ENCODE data around the gene STEAP3.

STEAP3 gene

GRCh38 chr2:119248311-119248710, 24.7 kb downstream of the STEAP3 start:
- no peak for DNase-seq (ENCODE audit: low spot score)

DNA sequence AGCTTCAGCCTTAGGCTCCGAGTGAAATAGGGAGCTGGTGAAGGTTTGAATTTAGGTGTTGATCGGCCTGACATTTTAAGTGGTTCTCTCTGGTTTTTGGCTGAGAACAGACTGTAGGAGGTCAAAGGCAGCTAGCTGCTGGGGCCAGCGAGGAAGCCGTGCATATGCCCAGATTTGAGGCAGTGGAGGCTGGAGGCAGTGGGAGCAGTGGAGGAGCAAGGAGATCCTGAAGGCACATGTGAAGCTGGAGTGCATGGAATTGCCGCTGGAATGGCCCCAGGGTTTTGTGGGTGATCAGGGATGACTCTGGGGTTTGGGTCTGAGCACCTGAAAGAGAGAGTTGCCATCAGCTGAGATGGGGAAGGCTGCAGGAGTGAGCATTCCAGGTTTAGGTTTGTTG, 25.1 kb downstream of the STEAP3 start:
- DNase-seq (ENCODE audit: low spot score) = no peak

DNA sequence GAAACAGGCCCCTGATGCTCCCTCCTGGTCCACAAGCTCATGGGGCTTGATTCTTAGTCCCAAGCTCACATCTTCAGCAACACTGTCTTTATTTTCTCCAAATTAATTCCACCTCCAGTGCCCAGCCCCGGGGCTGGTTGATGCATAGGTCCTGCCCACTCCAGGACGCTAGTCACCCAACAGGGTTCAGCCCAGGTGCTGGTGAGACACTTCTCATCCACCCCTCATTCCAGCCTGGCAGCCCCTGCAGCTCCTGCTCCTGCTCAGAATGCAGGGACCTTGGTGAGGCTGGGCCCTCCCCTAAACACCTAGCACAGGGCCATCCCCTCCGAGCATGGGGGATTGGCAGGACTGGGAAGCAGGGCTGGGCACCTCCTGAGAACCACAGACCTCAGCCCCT, 25.7 kb downstream of the STEAP3 start:
- no peak for DNase-seq (ENCODE audit: low spot score)

DNA sequence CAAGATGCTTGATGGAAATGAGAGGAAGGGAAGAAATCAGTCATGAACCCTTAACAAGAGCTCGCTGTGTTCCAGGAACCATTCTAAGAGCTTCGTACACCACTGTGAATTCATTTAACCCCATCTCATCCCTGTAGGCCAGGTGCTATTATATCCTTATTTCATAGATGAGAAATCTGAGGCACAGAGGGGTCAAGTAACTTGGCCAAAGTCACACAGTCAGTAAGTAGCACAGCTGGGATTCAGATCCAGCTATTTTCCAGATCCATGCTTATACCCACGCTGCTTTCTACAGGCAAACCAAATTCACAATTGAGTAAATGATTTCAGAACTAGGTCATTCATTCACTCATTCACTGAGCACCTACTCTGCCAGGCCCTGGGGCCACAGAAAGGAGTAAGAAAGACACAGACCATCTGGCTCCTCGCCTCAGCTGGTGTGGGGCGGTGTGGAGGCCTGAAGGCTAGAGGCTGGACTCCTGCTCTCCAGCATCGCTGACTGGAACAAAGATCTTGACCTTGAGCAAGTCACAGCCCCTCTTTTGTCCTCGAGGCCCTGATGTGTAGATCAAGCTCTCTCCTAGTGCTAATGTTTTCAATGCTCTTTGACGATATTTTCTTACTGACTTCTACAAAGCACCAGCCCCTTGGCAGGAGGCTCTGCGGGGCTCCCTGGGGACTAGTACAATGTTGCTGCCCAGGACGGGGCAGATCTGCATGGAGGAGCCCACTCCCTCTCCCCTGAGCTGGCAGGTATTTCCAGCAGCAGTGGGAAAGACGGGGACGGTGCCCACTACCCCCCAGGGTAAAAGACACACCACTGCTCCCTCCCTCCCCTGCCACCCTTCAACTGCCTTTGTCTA, 26.5 kb downstream of the STEAP3 start:
- DNase-seq (ENCODE audit: low spot score) = no peak

DNA sequence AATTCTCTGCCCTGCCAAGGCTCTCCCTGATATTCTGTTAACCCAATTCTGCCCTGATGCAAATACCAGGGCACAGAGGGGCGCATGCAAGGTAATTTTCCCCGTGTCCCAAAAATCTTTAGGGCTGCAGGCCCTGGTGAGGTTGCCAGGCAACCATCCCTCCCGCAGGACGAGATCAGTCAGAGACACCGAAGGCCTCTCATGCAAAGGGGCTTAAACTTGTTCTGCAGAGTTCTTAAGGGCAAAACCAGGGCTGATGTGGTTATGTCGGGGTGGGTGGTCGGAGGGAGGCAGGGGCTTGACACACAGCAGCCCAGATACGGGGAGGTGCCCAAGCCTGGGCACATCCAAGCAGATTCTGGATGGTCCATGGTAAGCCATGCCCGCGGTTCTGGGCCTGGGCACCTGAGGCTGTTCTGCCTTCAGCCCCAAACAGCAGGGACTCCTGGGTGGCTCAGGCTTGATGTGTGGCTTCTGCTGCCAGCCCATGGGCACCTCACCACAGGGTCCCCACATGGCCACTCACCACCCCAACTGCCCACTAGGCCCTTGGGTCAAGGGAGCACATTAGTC, 27.2 kb downstream of the STEAP3 start:
- DNase-seq (ENCODE audit: low spot score) = no peak

- DNase-seq (ENCODE audit: low spot score) = no peak
Observed at GRCh38 chr2:119251652-119252051, 28.0 kb downstream of the STEAP3 start.

DNA sequence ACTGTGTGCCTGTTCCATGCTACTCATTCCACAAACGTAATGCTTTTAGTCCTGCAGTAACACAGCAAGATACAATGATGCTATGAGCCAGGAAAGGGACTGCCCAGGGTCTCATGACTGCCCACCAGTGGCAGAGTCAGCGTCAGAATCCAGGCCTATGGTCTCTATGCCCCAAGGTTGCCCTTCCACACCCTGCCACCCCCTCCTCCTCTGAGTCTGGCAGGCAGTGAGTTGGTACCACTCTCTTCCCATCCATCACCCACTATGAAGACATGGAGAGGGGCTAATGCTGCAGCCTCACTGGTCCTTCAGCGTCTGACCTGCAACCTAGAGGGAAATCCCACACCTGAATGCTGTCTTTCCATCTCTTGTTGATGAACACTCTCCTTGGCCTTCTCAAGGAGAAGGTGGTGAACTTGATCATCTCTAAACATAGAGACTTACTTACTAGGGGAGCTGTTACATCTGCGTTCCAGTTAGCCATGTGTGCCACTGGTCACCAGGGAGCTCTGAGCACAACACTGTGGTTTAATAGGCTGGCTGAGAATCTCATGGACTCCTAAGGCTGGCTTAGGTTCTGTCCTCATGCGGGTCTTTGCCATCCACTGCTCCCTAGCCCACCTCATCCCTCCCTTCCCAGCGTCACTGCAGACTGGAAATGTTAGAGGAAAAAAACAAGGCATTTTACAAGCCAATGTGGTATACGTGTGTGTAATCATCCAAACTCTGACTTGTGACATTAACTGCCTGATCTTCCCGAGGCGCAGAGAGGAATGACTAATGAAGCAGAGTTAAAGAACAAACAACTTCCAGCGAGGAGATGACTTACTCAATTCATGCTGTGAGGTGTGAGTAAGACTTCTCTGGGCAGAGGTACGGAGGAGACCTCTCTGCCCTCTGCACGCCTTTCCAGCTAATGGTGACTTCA, 28.8 kb downstream of the STEAP3 start:
- DNase-seq (ENCODE audit: low spot score) = no peak

- DNase-seq (ENCODE audit: low spot score) = no peak
Observed at GRCh38 chr2:119253114-119253702, 29.6 kb downstream of the STEAP3 start.

- DNase-seq (ENCODE audit: low spot score) = no peak
Observed at GRCh38 chr2:119253760-119254600, 30.3 kb downstream of the STEAP3 start.

GRCh38 chr2:119254601-119255080, 31.0 kb downstream of the STEAP3 start:
- no peak for DNase-seq (ENCODE audit: low spot score)

GRCh38 chr2:119255760-119256581, 32.3 kb downstream of the STEAP3 start:
- DNase-seq (ENCODE audit: low spot score) = no peak

DNA sequence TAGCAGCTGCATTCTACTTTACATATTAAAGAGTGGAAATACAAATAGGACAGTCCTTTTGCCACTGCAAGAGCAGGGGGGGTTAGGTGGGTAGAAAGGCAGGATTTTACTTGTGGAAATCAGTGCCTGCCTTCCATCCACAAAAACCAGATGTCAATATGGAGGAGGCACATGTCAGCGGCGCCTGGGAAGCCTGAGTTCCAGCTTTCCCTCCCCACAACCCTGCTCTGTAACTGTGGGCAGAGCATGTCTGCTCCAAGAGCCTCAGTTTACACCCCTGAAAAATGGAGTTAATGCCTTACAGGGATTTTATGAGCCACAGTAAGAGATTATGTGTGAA, 32.9 kb downstream of the STEAP3 start:
- no peak for DNase-seq (ENCODE audit: low spot score)

DNA sequence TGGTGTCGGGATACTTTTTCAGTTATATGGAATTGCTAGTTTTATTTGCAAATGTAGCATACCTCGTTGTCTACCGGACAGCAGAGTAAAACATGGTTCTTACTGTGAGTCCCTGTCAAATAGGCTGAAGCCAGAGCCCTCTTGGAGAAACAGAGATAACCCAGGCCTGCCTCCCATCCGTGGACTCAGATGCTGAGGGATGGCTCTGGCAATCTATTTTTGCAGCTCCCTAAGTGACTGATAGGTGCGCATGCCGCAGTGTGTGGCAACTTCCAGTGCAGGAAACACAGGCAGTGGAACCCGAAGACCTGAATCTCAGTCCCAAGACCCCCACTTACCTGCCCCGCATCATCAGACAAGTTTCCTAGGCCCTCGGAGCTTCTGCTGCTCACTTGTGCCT, 33.6 kb downstream of the STEAP3 start:
- no peak for DNase-seq (ENCODE audit: low spot score)

- DNase-seq (ENCODE audit: low spot score) = peak; percentile 72
Observed at GRCh38 chr2:119259296-119259860, 35.7 kb downstream of the STEAP3 start.

GRCh38 chr2:119260646-119261492, 37.2 kb downstream of the STEAP3 start:
- no peak for DNase-seq (ENCODE audit: low spot score)

GRCh38 chr2:119261493-119262225, 38.0 kb downstream of the STEAP3 start:
- DNase-seq (ENCODE audit: low spot score) = no peak

DNA sequence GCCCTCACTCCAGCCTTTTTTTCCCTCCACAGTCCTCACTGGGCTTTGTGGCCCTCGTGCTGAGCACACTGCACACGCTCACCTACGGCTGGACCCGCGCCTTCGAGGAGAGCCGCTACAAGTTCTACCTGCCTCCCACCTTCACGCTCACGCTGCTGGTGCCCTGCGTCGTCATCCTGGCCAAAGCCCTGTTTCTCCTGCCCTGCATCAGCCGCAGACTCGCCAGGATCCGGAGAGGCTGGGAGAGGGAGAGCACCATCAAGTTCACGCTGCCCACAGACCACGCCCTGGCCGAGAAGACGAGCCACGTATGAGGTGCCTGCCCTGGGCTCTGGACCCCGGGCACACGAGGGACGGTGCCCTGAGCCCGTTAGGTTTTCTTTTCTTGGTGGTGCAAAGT, 39.4 kb downstream of the STEAP3 start:
- no peak for DNase-seq (ENCODE audit: low spot score)

- peak; percentile 56 for DNase-seq (ENCODE audit: low spot score)
Observed at GRCh38 chr2:119263656-119264055, 40.0 kb downstream of the STEAP3 start.
